ENCODE measurements around the gene BHLHA9.

The BHLHA9 gene

DNA sequence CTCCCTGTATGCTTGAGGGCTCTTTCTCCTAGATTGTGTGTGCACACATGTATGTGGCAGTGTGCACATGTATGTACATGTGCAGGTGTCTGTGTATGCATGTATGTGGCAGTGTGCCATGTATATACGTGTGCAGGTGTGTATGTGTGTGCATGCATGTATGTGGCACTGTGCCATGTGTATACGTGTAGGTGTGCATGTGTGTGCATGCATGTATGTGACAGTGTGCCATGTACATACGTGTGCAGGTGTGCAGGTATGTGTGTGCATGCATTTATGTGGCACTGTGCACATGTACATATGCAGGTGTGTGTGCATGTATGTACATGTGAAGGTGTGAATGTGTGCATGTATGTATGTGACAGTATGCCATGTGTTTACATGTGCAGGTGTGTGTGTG, 43.9 kb upstream of the BHLHA9 start:
- ChIA-PET POLR2A (interaction anchor here (1.4 kb wide), 1 partner anchor 43 kb away, joined by 4 read pairs; no protein-coding TSS in a partner anchor), CTCF (no interaction called here)
- DNase-seq (ENCODE audit: extremely low spot score): no peak
- TF ChIP-seq ELF4 (IDR thresholded peaks at IDR 0.05): no peak
- TF ChIP-seq BHLHE40 (IDR thresholded peaks at IDR 0.05; ENCODE audit: borderline replicate concordance): no peak
- TF ChIP-seq TARDBP (IDR thresholded peaks at IDR 0.05): no peak
- TF ChIP-seq FOXA1 (IDR thresholded peaks at IDR 0.05): no peak
- TF ChIP-seq NFRKB (IDR thresholded peaks at IDR 0.05): no peak
- no peak for TF ChIP-seq FOXK2 (IDR thresholded peaks at IDR 0.05)
- TF ChIP-seq, protein P1, sequence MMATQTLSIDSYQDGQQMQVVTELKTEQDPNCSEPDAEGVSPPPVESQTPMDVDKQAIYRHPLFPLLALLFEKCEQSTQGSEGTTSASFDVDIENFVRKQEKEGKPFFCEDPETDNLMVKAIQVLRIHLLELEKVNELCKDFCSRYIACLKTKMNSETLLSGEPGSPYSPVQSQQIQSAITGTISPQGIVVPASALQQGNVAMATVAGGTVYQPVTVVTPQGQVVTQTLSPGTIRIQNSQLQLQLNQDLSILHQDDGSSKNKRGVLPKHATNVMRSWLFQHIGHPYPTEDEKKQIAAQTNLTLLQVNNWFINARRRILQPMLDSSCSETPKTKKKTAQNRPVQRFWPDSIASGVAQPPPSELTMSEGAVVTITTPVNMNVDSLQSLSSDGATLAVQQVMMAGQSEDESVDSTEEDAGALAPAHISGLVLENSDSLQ (IDR thresholded peaks at IDR 0.05): no peak
- no peak for TF ChIP-seq ARNT (IDR thresholded peaks at IDR 0.05)
- TF ChIP-seq SUZ12 (IDR thresholded peaks at IDR 0.05): no peak

DNA sequence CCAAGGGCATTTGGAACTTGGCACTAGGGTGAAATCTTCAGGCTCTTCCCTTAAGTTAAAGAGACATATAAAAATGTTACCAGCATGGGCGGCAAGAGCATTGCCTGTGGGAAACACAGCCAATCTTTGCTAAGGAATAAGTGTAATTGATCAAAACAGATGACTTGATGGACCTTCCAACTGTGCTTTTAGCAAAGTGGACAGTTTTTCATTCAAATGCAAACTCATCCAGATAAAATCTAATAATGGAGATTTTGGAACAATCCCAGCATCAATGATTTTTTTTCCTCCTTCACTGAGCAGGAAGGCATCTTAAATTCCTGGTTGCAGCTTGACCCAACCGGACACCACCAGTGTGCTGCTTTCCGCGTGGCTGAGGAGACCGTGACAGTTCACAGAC, 42.9 kb upstream of the BHLHA9 start:
- no peak for DNase-seq (ENCODE audit: extremely low spot score)
- ChIA-PET CTCF (no interaction called here), POLR2A (interaction anchor here (0.9 to 1.4 kb wide), 2 partner anchors 13 to 42 kb away, joined by 3 to 4 read pairs; no protein-coding TSS in a partner anchor)
- no peak for TF ChIP-seq NFRKB (IDR thresholded peaks at IDR 0.05)
- TF ChIP-seq HDGF (IDR thresholded peaks at IDR 0.05; ENCODE audit: borderline replicate concordance): no peak
- no peak for TF ChIP-seq CTBP1 (IDR thresholded peaks at IDR 0.05; ENCODE audit: borderline replicate concordance)
- TF ChIP-seq ARNT (IDR thresholded peaks at IDR 0.05): no peak
- no peak for TF ChIP-seq FOXA1 (IDR thresholded peaks at IDR 0.05)
- no peak for TF ChIP-seq ELF4 (IDR thresholded peaks at IDR 0.05)
- no peak for TF ChIP-seq SUZ12 (IDR thresholded peaks at IDR 0.05)
- TF ChIP-seq LEF1 (IDR thresholded peaks at IDR 0.05; ENCODE audit: borderline replicate concordance): no peak
- no peak for TF ChIP-seq L3MBTL2 (conservative IDR thresholded peaks at IDR 0.05)

DNA sequence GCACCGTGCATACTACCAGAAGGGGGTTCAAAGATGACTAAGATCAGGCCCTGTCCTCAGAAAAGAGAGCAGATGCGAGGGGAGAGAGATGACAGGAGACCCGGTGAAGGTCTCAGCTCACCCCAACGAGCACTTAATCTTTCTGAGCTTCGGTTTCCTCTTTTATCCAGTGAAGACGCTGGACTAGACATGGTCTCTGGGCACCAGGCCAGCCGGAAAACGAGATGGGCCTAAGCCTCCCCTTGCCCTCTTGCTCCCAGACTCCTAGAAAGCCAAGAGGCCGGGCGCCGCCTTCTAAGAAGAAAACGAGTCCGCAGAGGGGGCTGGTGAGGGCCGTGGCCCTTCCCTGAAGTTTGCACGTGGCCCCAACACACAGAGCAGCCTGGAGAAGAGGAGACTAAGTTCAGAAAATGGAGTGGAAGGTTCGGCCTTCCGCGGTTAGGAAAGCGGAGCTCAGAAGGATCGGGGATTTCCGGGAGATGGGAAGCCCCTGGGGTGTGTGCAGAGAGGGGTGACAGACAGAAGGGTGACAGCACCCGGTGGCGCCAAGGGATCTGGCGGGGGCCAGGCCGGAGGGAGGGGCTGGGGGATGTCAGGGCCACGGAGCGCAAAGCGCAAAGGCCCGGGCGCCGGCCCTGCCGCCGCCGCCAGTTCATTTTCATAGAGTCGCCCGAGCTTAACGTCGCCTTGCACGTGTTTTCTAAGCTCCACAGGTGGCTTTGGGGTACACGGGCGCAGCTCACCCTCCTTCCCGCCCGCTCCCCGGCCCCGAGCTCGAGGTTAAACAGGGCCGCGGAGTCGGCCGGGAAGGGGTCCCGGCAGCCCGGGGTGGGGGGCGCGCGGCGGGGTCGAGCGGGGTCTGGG, 42.1 kb upstream of the BHLHA9 start:
- no peak for DNase-seq (ENCODE audit: extremely low spot score)
- POLR2A ChIA-PET: interaction anchor here (0.8 to 1.5 kb wide), 8 partner anchors 9 to 46 kb away, joined by 3 to 7 read pairs (median 4); no protein-coding TSS in a partner anchor
- TF ChIP-seq BHLHE40 (IDR thresholded peaks at IDR 0.05; ENCODE audit: borderline replicate concordance) (no peak), SUZ12 (IDR thresholded peaks at IDR 0.05) (no peak), LEF1 (IDR thresholded peaks at IDR 0.05; ENCODE audit: borderline replicate concordance) (no peak), ARNT (IDR thresholded peaks at IDR 0.05) (no peak), NFRKB (IDR thresholded peaks at IDR 0.05) (no peak)
- CTCF ChIA-PET: no interaction called here

DNA sequence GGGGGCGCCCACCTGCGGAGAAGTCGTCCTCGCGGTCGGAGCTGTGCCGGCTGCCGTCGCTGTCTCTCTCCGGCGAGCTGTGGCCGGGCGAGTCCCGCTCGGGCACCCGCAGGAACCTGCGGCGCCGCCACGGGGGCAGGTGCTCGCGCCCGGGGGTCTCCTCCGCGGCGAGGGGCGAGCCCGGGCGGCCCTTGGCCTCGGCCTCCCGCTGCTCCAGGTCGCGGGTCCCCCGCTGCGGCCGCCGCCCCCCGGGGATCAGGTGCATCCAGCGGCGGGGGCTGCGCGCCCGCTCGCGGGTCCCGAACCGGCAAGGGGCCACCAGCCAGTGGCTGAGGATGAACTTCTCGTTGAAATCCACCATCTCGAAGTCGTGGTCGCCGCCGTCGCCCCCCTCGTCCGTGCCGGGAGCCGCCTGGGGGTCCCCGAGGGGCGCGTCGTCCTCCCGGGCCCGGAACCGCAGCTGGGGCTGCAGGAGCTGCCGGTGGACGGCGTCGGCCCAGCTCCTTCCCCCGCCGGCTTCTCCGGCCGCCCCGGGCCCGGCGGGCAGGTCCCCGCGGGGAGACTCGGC, 41.4 kb upstream of the BHLHA9 start:
- POLR2A ChIA-PET: interaction anchor here (0.8 to 1.5 kb wide), 8 partner anchors 9 to 47 kb away, joined by 3 to 7 read pairs (median 4); no protein-coding TSS in a partner anchor
- DNase-seq (ENCODE audit: extremely low spot score): no peak

DNA sequence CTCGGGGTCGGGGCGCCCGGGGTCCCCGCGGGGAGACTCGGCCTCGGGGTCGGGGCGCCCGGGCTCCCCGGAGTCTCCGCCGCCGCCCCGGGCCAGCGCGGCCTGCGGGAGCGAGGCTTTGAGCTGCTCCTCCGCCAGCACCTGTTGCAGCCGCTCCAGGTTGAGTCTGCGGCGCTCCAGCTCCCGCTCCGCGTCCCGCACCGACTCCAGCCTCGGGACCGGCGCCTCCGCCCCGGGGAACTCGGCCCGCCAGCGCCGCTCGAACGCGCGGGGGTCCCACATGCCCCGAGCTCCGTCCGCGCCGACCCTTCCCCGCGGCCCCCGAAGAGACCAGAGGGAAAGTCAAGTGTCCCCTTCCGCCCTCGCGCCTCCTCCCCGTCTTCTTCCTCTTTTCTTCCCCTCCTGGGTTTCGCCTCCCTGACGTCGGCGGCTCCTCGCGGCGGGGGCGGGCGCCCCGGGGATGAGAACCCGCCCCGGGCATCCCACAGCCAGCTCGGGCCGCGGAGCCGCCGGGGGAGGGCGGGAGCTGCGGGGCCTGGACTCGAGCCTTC, 40.8 kb upstream of the BHLHA9 start:
- ChIA-PET POLR2A (interaction anchor here (0.6 to 1.5 kb wide), 8 partner anchors 10 to 488 kb away, joined by 3 to 7 read pairs (median 4); no protein-coding TSS in a partner anchor), CTCF (no interaction called here)
- DNase-seq (ENCODE audit: extremely low spot score): peak; percentile 47
- TF ChIP-seq FOXA1 (IDR thresholded peaks at IDR 0.05) (no peak), ZNF384 (IDR thresholded peaks at IDR 0.05) (no peak), BHLHE40 (IDR thresholded peaks at IDR 0.05; ENCODE audit: borderline replicate concordance) (no peak)

More for the DNA sequence above, 41.4 kb upstream of the BHLHA9 start:
- TF ChIP-seq FOXM1 (IDR thresholded peaks at IDR 0.05; ENCODE audit: borderline replicate concordance): no peak
- TF ChIP-seq HDGF (IDR thresholded peaks at IDR 0.05; ENCODE audit: borderline replicate concordance): no peak
- TF ChIP-seq ARNT (IDR thresholded peaks at IDR 0.05): no peak
- CTCF ChIA-PET: no interaction called here

DNA sequence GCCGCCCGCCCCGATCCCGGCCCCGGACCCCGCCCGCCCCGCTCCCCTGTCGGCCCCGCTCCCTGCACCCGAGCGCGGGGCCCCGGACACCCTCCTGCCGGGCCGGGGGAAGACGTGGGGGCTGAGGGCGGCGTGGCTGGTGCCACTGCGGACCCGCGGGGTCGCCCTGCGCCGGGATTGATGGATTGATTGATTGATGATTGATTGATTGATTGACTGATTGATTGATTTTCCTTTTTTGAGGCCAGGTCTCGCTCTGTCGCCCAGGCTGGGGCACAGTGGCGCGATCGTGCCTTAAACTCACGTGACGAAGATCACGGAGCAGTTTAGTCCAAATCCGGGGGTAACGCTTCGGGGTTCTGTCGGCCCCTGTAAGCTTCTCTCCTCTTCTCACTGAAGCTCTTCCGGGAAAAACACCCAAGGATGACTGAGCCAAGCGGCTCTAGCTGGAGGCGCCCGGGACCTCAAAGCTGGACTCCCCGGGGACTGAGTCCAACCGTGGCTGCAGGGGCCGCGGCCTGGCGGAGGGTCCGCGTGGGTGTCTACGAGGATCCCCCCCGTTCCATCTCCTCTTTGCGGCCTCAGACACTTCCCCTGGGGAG, 40.2 kb upstream of the BHLHA9 start:
- POLR2A ChIA-PET: interaction anchor here (0.6 to 1.2 kb wide), 4 partner anchors 10 to 487 kb away, joined by 3 to 4 read pairs (median 3); no protein-coding TSS in a partner anchor
- no peak for DNase-seq (ENCODE audit: extremely low spot score)
- CTCF ChIA-PET: no interaction called here
- TF ChIP-seq SP1 (IDR thresholded peaks at IDR 0.05): no peak
- TF ChIP-seq NFRKB (IDR thresholded peaks at IDR 0.05): no peak
- TF ChIP-seq, protein P1 (IDR thresholded peaks at IDR 0.05): peak; percentile 94
- TF ChIP-seq HDGF (IDR thresholded peaks at IDR 0.05; ENCODE audit: borderline replicate concordance): no peak

DNA sequence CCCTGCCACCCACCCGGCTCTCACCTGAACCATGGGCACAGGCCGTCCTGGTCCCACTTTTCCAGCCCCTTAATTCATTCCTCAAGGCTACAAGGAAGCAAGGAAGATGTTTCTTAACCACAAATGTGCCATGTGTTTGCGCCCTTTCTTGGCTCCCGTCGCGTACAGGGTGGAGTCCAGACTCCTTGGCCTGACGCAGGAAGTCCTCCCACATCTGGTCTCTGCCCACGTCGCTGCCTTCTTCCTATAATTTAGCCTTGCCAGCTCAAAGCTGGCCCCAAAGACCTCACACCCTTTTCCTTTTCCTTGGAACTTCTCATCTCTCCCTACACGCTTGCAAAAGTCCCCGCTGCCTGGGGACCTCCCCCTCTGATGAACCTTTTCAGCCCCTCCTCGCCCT, 38.8 kb upstream of the BHLHA9 start:
- CTCF ChIA-PET: no interaction called here
- no peak for TF ChIP-seq SP1 (IDR thresholded peaks at IDR 0.05)
- no peak for TF ChIP-seq ZNF384 (IDR thresholded peaks at IDR 0.05)
- POLR2A ChIA-PET: interaction anchor here (1.0 kb wide), 1 partner anchor 13 kb away, joined by 3 read pairs; no protein-coding TSS in a partner anchor
- no peak for DNase-seq (ENCODE audit: extremely low spot score)
